GM20431 (cell line): Measurements from ENCODE around the gene OTOS.

Experiments
- in situ Hi-C: fragments of 300-500 bp; cut with MseI, MboI; formaldehyde crosslinking; loops from one replicate; pipeline ENCODE4 v1.15.0; 2020; ENCODE audit warnings: low sequenced_read_pairs; ENCODE audit not compliant: unreplicated experiment

The OTOS gene

DNA sequence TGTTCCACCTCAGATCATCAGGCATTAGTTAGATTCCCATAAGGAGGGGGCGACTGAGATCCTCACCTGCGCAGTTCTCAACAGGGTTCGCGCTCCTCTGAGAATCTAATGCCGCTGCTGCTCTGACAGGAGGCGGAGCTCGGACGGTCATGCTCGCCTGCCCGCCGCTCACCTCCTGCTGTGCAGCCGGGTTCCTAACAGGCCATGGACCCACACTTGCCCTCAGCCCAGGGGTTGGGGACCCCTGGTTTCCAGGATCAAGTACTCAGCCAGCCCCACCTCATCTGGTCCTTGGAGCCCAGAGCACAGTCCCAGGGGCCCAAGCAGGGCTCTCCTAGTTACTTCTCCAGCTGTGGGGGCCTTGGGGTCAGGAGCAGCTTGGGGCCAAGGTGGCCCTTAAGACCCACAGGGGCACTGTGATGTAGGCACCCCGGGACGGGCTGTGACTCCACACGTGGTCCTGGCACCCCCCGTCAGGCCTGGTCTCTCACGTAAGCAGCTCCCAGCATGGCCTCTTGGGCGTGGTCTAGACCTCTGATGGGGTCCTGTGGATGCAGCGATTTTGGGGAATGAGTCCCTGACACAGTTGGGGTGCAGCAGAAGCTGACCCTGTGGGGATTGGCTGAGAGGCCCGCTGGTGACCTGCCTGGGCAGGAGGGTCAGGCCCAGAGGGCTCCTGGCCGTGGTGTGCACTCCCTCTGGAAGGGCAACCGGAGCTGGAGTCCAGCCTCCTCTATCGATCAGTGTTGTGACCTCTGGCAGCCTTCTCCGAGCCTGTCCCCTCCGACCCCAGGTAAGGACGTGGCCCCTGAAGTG, 28.3 kb upstream of the OTOS start:
- in situ Hi-C loops: no loop called here

DNA sequence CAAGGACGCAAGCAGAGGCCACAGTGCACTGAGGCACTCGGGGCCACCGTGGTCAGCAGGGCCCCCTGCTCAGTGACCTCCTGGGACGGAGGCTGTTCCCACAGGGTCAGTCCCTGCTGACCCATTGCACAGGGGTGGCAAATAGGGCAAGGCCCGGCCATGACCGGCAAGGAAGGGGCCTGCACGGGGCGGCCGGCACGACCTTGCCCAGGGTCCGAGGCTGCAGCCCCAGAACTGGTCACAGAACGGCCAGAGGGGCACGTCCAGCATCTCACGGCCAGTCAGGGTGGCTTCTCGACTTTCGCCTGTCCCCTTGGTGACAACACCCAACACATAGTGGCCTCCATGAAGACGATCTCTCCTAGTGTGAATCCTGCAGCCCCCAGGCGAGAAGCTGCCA, 27.6 kb upstream of the OTOS start:
- in situ Hi-C loops: no loop called here

DNA sequence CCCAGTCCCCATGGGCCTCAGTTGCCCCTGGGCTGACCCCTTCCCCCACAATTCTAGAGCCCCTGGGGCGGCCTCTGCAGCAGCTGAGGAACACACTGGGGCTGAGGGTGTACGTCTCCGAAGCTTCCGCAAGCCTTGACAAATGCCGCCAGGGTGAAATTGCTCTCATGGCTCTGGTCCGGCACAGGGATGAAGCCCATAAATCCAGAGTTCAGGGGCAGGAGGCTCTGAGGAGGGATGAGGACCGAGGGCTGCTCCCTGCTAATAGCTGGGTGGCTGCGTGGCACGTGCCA, 27.1 kb upstream of the OTOS start:
- in situ Hi-C loops: no loop called here

DNA sequence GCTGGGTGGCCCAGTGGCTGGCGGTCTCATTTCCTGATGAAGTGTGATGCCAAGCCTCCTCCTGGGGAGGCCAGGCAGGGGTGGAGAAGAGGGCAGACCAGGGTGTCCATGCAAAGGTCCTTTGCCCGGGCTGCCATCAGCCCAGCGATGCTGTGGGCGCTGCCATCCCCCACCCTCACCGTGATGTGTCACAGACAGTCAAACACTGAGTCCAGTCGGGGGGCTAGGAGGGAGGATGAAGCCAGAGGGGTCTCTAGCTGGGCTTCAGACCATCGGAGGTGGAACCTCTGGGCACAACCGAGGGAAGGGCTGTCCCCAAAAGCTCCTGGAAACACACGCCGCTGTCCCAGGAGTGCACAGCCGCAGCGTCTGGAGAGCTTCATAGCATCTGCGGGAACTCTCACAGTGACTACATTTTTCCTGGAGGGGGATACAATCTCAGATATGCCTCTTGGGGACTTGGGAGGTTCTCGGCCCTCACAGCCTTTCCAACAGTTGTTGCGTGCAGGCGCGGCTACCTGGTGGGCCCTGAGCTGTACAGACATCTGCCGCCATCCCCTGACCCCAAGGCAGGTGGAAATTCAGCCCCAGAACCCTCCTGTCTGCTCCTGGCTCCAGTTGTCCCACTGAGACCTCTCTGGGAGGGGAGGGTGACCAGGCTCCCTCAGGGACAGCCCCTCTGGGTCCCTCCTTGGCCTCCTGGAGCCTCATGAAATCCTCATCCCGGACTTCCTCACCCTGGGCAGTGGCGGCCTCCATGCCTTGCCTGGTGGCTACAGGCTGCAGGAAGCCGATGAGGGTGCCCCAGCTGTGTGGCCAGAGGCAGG, 26.5 kb upstream of the OTOS start:
- in situ Hi-C loops: no loop called here

DNA sequence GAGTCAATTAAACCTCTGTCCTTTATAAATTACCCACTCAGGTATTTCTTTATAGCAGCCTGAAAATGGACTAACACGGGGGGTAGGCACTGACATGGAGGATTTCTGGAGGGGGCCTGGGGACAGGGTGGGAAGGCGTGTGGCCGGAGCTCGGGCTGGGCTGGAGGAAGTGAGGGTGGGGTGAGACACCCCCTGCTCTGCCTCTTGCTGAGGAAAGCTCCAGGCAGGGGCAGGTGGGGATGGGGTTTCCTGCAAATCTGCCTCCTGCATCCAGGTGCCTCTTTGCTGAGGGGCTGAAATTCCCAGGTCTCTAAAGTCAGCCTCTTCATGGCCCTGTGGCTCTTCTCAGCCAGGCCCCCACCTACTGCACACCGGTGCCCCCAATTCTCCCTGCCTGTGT, 25.7 kb upstream of the OTOS start:
- in situ Hi-C loops: no loop called here

DNA sequence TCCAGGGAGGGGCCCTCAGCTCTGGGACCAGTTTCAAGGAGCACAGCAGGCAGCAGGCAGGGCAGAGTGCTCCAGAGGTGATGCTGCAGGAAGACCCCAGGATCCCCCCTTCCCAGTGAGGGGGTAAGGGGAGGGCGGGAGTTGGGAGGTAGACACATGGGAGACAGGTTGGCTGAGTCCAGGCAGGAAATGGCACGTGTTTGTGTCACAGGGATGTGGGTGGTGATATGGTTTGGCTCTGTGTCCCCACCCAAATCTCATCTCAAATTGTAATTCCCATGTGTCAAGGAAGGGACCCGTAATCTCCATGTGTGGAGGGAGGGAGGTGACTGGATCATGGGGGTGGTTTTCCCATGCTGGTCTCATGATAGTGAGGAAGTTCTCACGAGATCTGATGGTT, 25.2 kb upstream of the OTOS start:
- in situ Hi-C loops: no loop called here

DNA sequence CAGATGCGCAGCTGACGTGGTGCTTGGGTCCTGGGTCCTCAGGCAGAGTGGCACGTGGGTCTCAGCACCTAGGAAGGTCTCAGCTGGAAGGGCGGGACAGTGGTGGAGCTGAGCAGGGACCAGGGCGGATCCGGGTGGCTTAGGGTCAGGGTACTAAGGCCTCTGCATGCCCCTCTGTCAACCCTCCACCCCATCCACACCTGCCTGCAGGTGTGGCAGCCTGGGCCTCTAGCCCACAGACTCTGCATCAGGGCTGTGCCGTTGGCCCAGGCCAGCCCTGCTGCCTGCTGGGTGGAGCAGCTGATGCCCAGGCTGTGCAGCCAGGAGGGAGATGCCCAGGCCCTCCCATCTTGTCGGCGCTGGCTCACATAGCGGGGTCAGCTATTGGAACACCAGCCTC, 24.6 kb upstream of the OTOS start:
- in situ Hi-C loops: no loop called here

DNA sequence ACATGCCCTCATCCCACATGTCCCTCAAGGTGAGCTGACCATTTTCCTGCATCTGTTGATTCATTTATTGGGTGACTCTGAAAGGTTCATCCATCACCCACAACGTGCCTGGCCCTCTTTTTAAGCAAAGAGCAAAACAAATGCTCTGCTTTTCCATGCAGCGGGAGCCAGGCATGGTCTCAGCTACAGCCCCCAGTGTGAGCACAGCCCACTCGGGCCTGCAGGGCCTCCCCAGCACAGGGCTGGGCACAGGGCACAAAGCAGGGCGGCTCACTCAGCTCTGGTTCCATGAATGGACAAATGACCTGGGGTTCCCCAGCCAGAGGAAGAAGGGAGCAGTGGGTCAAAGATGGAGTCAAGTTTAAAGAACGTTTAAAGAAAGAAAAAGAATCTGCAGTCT, 24.1 kb upstream of the OTOS start:
- in situ Hi-C loops: no loop called here

DNA sequence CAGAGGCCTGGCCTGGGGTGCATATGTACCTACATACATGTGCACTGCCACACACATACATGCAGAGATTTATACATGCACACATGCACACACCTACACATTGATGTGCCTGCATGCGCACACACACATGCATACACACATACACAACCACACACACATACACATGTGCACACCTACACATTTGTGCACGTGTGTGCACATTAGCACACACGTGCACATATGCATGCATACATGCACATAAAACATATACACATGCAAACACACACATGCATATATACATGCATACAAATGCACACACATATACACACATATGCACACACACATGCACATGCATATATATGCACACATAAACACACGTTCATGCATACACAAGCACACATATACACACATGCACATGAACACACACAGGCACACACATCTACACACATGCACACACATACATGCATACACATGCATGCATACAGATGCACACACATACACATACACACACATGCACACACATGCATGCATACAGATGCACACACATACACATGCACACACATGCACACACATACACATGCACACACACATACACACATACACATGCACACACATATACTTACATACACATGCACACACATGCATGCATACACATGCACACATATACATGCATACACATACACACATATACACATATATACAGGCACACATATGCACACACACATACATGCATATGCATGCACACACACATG, 23.6 kb upstream of the OTOS start:
- in situ Hi-C loops: no loop called here

DNA sequence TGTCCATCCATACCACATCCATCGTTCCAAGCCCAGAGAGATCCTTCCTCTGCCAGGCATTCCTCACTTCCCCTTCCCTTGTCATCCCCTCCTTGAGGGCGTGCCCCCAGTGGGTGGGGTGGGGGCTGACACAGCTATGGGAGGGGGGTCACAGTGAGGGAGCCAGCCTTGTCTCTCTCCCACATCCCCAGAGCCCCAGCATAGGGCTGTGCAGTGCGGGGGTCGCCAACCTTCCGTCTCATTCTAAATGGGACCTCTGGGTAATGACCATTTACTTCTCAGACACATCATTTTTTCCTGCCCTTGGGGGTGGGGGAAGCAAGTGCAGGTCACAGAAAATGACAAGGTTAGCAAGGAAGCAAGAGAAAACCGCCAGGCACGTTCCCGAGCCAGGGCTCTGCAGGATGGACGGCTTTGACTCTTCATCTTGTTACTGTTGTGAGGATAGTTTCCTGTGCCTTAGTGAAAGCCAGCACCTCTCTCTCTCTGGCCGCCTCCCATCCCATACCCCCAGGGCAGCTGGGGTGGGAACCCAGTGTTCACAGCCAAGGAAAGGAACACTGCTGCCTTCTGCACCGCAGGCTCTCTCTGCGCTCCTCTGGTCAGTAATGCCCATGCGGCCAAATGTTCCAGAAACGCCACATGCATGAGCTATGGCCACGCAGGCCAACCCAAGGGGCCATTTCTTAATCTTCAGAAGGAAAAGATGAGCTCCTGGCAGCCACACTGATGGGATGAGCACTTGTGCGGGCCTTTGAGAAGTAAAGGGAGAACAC, 22.7 kb upstream of the OTOS start:
- in situ Hi-C loops: no loop called here

DNA sequence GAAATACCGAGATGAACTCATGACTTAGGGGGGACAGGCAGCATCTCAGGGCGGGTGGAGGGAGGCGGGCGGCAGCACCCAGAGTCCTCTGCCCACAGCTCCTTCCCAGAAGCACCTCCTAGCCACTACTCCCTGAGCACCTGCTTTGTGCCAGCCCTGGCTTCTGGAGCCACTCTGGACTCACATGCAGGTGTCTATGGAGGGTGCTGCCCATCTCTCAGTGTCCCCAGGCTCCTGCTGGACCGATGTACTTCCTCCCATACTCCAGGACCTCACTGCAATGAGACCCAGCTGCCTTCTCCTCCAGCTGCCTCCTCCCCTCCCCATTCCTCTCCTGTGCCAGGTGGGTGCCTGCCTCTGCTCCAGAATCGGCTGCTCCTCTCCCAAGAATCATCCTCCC, 22.1 kb upstream of the OTOS start:
- in situ Hi-C loops: no loop called here

DNA sequence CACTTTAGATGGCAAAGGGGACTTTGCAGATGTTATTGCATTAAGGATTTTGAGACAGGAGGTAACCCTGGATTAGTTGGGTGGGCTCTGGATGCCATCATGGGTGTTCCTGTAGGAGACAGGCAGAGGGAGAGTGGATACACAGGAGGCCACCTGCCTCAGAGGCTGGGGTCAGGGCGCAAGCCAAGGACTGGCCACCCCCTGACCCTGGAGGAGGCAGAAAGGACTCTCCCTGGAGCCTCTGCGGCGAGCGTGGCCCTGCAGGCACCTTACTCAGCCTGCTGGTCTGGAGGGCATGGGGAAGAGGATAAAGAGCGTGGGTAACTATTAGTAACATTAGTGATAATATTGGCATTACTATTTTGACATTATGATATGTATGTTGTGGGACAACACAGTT, 21.6 kb upstream of the OTOS start:
- in situ Hi-C loops: no loop called here

DNA sequence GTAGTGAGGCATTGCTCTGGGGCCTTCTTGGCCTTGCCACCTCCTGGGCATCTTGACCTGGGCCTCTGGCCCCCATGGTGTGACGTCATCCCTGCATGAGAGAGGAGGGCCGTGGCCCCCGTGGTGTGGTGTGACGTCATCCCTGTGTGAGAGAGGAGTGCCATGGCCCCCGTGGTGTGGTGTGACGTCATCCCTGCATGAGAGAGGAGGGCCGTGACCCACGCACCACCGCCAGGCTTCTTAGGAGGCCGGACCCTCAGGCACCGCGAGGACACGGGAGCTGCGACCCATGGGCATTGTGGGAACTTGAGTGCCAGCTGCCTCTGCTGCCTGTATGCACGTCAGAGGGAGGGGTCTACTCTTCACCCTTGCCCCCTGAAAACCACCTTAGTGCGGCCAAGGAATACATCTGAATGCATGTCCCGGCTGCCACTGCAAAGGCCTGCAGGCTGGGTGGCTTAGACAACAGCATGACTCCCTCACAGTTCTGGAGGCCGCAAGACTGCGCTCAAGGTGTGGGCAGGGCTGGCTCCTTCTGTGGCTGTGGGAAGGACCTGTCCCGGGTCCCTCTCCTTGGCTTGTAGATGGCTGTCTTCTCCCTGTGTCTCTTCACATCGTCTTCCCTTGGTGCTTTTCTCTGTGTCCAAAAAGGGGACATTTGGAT, 20.8 kb upstream of the OTOS start:
- in situ Hi-C loops: no loop called here

DNA sequence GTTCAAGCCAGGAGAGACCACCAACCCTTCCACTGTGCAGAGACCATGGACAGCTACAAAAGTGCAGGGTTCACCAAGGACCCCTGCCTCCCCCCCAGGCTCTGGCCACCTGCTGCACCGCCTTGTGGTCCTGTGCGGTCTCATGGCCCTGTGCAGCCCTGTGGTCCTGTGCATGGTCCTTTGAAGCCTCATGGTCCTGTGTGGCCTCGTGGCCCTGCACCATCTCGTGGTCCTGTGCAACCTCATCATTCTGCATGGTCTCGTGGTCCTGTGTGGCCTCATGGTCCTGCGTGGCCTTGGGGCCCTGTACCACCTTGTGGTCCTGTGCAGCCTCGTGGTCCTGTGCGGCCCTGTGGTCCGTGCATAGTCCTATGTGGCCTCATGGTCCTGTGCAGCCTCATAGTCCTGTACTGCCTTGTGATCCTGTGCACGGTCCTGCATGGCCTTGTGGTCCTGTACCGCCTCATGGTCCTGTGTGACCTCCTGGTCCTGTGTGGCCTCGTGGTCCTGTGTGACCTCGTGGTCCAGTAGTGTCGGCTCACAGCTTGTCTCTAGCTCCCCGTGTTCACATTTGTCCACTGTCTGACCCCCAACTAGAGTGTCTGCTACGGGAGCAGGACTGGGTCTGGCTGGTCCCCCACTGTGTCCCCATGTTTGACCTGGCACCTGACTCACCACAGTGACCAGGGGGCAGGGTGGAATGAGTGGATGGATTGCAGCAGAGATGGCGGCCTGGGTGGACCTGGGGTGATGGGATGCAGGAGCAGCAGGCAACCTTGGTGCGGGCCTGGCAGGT, 20.0 kb upstream of the OTOS start:
- in situ Hi-C loops: no loop called here

DNA sequence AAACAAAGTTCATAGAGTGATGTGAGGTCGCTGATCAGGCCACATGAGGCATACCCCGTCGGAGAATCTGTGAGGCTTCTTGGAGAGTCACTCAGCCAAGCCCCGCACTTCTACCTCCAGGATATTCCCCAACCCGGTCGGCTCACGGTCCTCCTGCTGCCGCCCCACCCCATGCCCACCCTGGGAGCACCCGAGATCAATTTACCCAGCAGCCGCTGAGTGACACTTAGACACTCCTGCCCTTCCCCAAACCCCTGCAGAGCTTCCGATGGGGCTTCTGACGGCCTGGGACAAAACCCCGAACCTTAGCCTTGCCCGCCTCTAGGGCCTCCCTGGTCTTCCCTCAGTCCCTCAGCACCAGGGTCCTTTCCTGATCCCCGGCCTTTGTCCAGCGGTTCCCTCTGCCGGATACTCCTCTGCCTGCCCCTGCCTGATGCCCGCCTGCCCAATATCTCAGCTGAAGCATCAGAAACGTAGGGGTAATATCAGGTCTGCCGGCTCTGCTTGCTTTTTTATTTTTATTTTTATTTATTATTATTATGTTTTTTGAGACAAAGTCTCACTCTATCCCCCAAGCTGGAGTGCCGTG, 18.9 kb upstream of the OTOS start:
- in situ Hi-C loops: no loop called here

DNA sequence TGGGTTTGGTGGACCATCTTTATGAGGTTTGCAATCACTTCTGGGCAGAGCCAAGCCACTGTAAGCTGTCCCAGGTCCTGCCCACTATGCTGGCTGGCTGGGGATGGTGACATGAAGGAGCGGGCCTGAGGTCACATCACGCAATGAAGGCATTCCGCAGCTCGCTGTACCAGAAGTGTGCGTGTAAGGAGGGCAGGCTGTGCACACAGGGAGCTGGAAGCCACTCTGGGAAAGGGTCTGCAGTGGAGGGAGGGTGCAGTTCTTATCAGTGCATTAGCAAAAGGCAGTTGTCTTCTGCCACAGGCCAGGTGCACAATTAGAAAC, 16.7 kb upstream of the OTOS start:
- in situ Hi-C loops: no loop called here

DNA sequence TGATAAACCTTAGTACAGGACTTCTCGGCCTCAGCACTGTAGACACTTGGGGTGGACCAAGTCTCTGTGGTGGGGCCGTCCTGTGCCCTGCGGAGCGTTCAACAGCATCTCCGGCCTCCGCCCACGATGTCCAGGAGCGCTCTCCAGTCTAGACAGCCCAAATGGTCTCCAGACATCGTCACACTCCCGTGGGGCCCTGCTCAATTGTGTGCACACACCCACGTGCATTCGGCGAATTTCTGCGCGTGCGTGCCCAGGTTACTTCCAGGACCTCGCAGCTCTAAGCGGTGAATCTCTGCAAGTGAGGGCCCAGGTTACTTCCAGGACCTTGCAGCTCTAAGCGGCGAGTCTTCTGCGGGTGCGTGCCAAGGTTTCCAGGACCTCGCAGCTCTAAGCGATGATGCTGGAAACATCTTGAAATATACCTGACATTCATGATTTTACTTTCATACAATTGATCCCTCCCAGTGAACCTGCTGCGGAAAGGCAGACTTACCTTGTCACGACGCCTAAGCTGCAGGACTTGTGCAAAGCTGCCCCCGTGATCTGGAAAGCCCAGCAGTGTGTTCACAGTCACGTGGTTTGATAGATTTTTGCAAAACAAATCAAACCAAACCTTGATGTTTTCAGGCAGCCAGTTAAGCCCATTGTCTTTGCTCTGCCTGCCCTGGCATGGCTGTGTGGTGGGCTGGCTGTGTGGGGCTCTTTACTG, 16.1 kb upstream of the OTOS start:
- in situ Hi-C loops: no loop called here

DNA sequence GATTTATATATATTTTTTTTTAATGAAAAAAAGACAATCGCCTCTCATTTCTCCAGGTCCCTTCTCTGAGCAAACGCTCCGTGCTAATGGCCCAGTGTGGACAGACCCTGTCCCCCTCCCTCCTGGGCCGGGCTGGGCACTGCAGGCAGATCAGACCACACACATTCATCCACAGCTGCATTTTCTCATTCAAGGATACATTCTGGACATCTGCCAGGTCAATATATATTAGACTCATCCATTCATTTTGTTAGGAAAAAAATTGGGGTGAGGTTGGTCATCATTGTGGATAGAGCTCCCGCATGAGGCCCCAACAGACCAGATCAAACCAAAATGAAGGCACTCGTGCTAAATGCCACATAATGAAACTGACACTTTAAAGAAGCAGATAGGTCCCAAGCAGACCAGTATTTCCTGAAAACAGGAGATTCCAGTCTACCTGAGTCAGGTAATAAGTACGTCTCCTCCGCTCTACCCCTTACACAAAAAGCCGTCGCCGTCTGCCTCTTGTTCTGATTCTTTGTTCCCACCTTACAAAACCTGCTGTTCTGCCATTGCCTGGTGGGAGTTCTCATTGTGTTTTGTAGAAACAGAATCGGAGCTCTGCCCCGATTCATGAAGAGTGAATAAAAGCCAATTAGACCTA, 15.4 kb upstream of the OTOS start:
- in situ Hi-C loops: no loop called here
